IMR-90 (cell line): ENCODE measurements around the gene CXCL17. TPM values are rescaled to one million over a fixed set of nuclear protein-coding genes. Genes with fewer than 3 reads are reported as not detected.

Experiments used
- ATAC-seq: fragments of 200-7000 bp; cut with Tn5 transposase; 2 replicates; pipeline ENCODE4 v1.9.1; 2020; ENCODE audit warnings: low read depth, mild to moderate bottlenecking, moderate library complexity
- BruUV-seq: library from RNA; stranded (reverse); fragments of 400-500 nt; replicated peaks from 2 replicates; lab custom pipeline; 2021; lab: Mats Ljungman, UMichigan
- CTCF ChIA-PET: fragments of 300-600 bp; formaldehyde crosslinking; extraction: SDS; loops from one replicate; lab custom pipeline; 2021; ENCODE audit warnings: antibody characterized with exemption; lab: Yijun Ruan, JAX
- POLR2A ChIA-PET: fragments of 300-600 bp; sonication (Branson Sonifier 250); formaldehyde crosslinking; loops from one replicate; lab custom pipeline; 2022; ENCODE audit warnings: antibody characterized with exemption; ENCODE audit not compliant: unreplicated experiment; lab: Charles Lee
- DNase-seq: peaks from one replicate; pipeline ENCODE4 v3.0.0; 2013
- H2AFZ ChIP-seq: replicated peaks from 2 replicates; pipeline ENCODE3; 2013; ENCODE audit warnings: low read length, mild to moderate bottlenecking; ENCODE audit not compliant: poor library complexity
- H2AK5ac ChIP-seq: 2 replicates; pipeline ENCODE4 v1.6.1; 2013; ENCODE audit warnings: low read depth, low read length, inconsistent platforms
- H2AK9ac ChIP-seq: replicated peaks from 2 replicates; pipeline ENCODE3; 2013; ENCODE audit warnings: mild to moderate bottlenecking, low read depth, low read length, moderate library complexity; ENCODE audit not compliant: poor library complexity
- H2BK120ac ChIP-seq: 2 replicates; pipeline ENCODE4 v1.6.1; 2013; ENCODE audit warnings: low read depth, low read length, inconsistent platforms
- H2BK15ac ChIP-seq: 3 replicates; pipeline ENCODE4 v1.6.1; 2013; ENCODE audit warnings: low read depth, low read length, inconsistent platforms
- H2BK20ac ChIP-seq: 2 replicates; pipeline ENCODE4 v1.6.1; 2013; ENCODE audit warnings: low read depth, mild to moderate bottlenecking, inconsistent platforms, low read length, moderate library complexity
- H2BK5ac ChIP-seq: 2 replicates; pipeline ENCODE4 v1.6.1; 2013; ENCODE audit warnings: mild to moderate bottlenecking, low read depth, low read length, inconsistent platforms; ENCODE audit not compliant: poor library complexity, severe bottlenecking
- H3K14ac ChIP-seq: replicated peaks from 2 replicates; pipeline ENCODE4 v1.6.1; 2013; ENCODE audit warnings: low read depth, low read length, inconsistent platforms
- H3K18ac ChIP-seq: 2 replicates; pipeline ENCODE4 v1.6.1; 2013; ENCODE audit warnings: low read depth, low read length, control low read depth
- H3K23ac ChIP-seq: 2 replicates; pipeline ENCODE4 v1.6.1; 2013; ENCODE audit warnings: low read depth, low read length, inconsistent platforms
- H3K27ac ChIP-seq: 2 replicates; pipeline ENCODE4 v1.5.1; 2013; ENCODE audit warnings: mild to moderate bottlenecking, control low read depth, low read length; ENCODE audit not compliant: insufficient read depth
- H3K27me3 ChIP-seq: 2 replicates; pipeline ENCODE4 v1.6.1; 2013; ENCODE audit warnings: low read length; ENCODE audit not compliant: control insufficient read depth, insufficient read depth
- H3K36me3 ChIP-seq: 2 replicates; pipeline ENCODE4 v1.6.1; 2013; ENCODE audit warnings: low read length, mixed read lengths; ENCODE audit not compliant: control insufficient read depth, insufficient read depth
- H3K4ac ChIP-seq: 2 replicates; pipeline ENCODE4 v1.6.1; 2013; ENCODE audit warnings: low read depth, low read length, inconsistent platforms
- H3K4me1 ChIP-seq: 2 replicates; pipeline ENCODE4 v1.6.1; 2013; ENCODE audit warnings: low read length, mixed read lengths; ENCODE audit not compliant: control insufficient read depth, insufficient read depth
- H3K4me2 ChIP-seq: 2 replicates; pipeline ENCODE4 v1.6.1; 2013; ENCODE audit warnings: low read depth, mild to moderate bottlenecking, control low read depth, low read length, moderate library complexity
- H3K4me3 ChIP-seq: 2 replicates; pipeline ENCODE4 v1.5.1; 2013; ENCODE audit warnings: low read depth, mild to moderate bottlenecking, control low read depth, low read length, moderate library complexity; ENCODE audit not compliant: insufficient read depth
- H3K56ac ChIP-seq: 2 replicates; pipeline ENCODE4 v1.6.1; 2013; ENCODE audit warnings: low read length, inconsistent platforms; ENCODE audit not compliant: insufficient read depth; ENCODE audit errors: extremely low read depth
- H3K79me1 ChIP-seq, 2 experiments: 2 replicates each; pipeline ENCODE4 v1.6.1; 2013; ENCODE audit warnings: low read length in 2 of 2, inconsistent platforms in 1 of 2, low read depth in 1 of 2
- H3K9ac ChIP-seq: 2 replicates; pipeline ENCODE4 v1.6.1; 2013; ENCODE audit warnings: low read depth, low read length, control low read depth
- H3K9me1 ChIP-seq: 2 replicates; pipeline ENCODE4 v1.6.1; 2013; ENCODE audit warnings: low read length, inconsistent platforms; ENCODE audit not compliant: insufficient read depth
- H3K9me3 ChIP-seq: 2 replicates; pipeline ENCODE4 v1.6.1; 2013; ENCODE audit warnings: low read length; ENCODE audit not compliant: control insufficient read depth, insufficient read depth
- H4K20me1 ChIP-seq: 2 replicates; pipeline ENCODE4 v1.6.1; 2013; ENCODE audit warnings: low read length, inconsistent platforms; ENCODE audit not compliant: insufficient read depth
- H4K5ac ChIP-seq: 2 replicates; pipeline ENCODE4 v1.6.1; 2013; ENCODE audit warnings: mild to moderate bottlenecking, low read depth, low read length, control low read depth
- H4K8ac ChIP-seq, 2 experiments: 2 replicates each; pipeline ENCODE4 v1.6.1; 2013; ENCODE audit warnings: low read depth in 2 of 2, low read length in 2 of 2, control low read depth in 1 of 2, inconsistent platforms in 1 of 2
- H4K91ac ChIP-seq: 2 replicates; pipeline ENCODE4 v1.6.1; 2013; ENCODE audit warnings: low read depth, low read length, inconsistent platforms; ENCODE audit not compliant: insufficient read depth
- CHD1 ChIP-seq: IDR thresholded peaks from 2 replicates; pipeline ENCODE4 v1.6.1; 2012; ENCODE audit warnings: low read depth, low read length, improper control_type of control experiment
- WGBS, 2 experiments: methylation state at CpG; one replicate each; pipeline versions ENCODE4 v1.1.5 to v1.1.7; 2013; ENCODE audit warnings: missing lambda C conversion rate in 2 of 2; ENCODE audit not compliant: insufficient read length in 1 of 2; ENCODE audit errors: extremely low coverage in 2 of 2; 5-methylcytosine and 5-hydroxymethylcytosine counted together
- dilution Hi-C: fragments of 300-500 bp; cut with HindIII; formaldehyde crosslinking; loops from one replicate; pipeline ENCODE4 v1.14.3; 2018; ENCODE audit warnings: low sequenced_read_pairs; ENCODE audit not compliant: unreplicated experiment
- in situ Hi-C: fragments of 300-500 bp; cut with MboI; formaldehyde crosslinking; loops from 3 replicates; pipeline ENCODE4 v1.14.3; 2019; ENCODE audit warnings: low sequenced_read_pairs, inconsistent platforms, mixed read lengths
- intact Hi-C: fragments of 100-400 bp; cut with micrococcal nuclease; formaldehyde crosslinking; loops from 2 replicates; pipeline ENCODE4 v1.10.0; 2022
- polyA plus RNA-seq, 3 experiments: library from polyadenylated mRNA; depleted of rRNA; stranded (reverse); fragments of >200 nt; gene quantifications; 2 replicates each; pipeline ENCODE4 v1.2.3, GENCODE V29; 2012; ENCODE audit warnings: low replicate concordance in 1 of 3
- total RNA-seq: library from RNA; depleted of rRNA; stranded (reverse); fragments of >200 nt; gene quantifications from 2 replicates; pipeline ENCODE4 v1.2.3, GENCODE V29; 2012

Gene CXCL17
- total and polyA plus RNA-seq, 2 of the 4 experiments (the other 2 are of a cell fraction): not detected

GRCh38 chr19:42426643-42427042 is 16.1 kb downstream of the CXCL17 start:
- no peak overlapping the region for H2BK15ac ChIP-seq
- no peak overlapping the region for H2BK5ac ChIP-seq
- H2AK9ac ChIP-seq: no peak overlapping the region
- no peak overlapping the region for H3K27ac ChIP-seq
- peaks cover 4% of the 10 kb centered on the region; the same call in 1 of the 2 replicates for H3K4me1 ChIP-seq
- in situ Hi-C loops (no loop called here), intact Hi-C loops (no loop called here), dilution Hi-C loops (no loop called here)
- H3K79me1 ChIP-seq: peaks cover 4 to 13% of the 10 kb centered on the region in 2 experiments; a peak in 2 of 4 replicates
- H2BK20ac ChIP-seq: no peak overlapping the region
- H3K4me3 ChIP-seq: no peak overlapping the region
- no peak overlapping the region for H3K4ac ChIP-seq
- no peak for ATAC-seq
- no peak overlapping the region for H3K18ac ChIP-seq
- CTCF ChIA-PET: interaction anchor here (0.6 to 2.4 kb wide), 2 partner anchors 10 to 12 kb away, joined by 6 to 8 read pairs; no protein-coding TSS in a partner anchor
- no peaks in the 10 kb centered on the region for H3K9me3 ChIP-seq
- H3K56ac ChIP-seq: no peak overlapping the region
- TF ChIP-seq CHD1: no peak
- no peak overlapping the region for H2AK5ac ChIP-seq
- no peak overlapping the region for H3K9ac ChIP-seq
- no peaks in the 10 kb centered on the region for H3K27me3 ChIP-seq
- no peak overlapping the region for H3K4me2 ChIP-seq
- H2AFZ ChIP-seq: no peak overlapping the region
- H4K20me1 ChIP-seq: no peaks in the 10 kb centered on the region
- H4K8ac ChIP-seq: no peak overlapping the region
- H3K23ac ChIP-seq: no peak overlapping the region
- DNase-seq: no peak
- 80% methylated on average over 1 of the region's 3 CpGs; no CpG with 5 or more reads in 1 of the 2 experiments for WGBS, 2 experiments
- BruUV-seq: no TSS peak
- H4K5ac ChIP-seq: no peak overlapping the region
- peaks cover 4% of the 10 kb centered on the region; the same call in 1 of the 2 replicates for H3K9me1 ChIP-seq
- POLR2A ChIA-PET: no interaction called here
- H2BK120ac ChIP-seq: no peak overlapping the region
- H4K91ac ChIP-seq: no peak overlapping the region
- H3K36me3 ChIP-seq: no peaks in the 10 kb centered on the region
- H3K14ac ChIP-seq: no peak overlapping the region
